BJ (cell line): ENCODE results near the gene CYP1A2. TPM values are rescaled to one million over a fixed set of nuclear protein-coding genes. Genes with fewer than 3 reads are reported as not detected.

Source experiments
- CTCF ChIA-PET: fragments of 350-600 bp; formaldehyde crosslinking; extraction: SDS; loops from one replicate; lab custom pipeline; 2021; ENCODE audit warnings: antibody characterized with exemption, inconsistent platforms; lab: Yijun Ruan, JAX
- POLR2A ChIA-PET: fragments of 300-600 bp; sonication (Branson Sonifier 250); formaldehyde crosslinking; extraction: SDS; loops from one replicate; lab custom pipeline; 2021; ENCODE audit warnings: antibody characterized with exemption; lab: Charles Lee
- DNase-seq: peaks from one replicate; pipeline ENCODE4 v3.0.0-alpha.2; 2011; ENCODE audit warnings: low read depth
- H3K27me3 ChIP-seq: 2 replicates; pipeline ENCODE4 v1.6.0; 2011; ENCODE audit warnings: low read length; ENCODE audit not compliant: control insufficient read depth, insufficient read depth
- H3K36me3 ChIP-seq: 2 replicates; pipeline ENCODE4 v1.5.1; 2011; ENCODE audit warnings: low read length; ENCODE audit not compliant: control insufficient read depth, insufficient read depth
- H3K4me3 ChIP-seq: 2 replicates; pipeline ENCODE4 v1.5.1; 2011; ENCODE audit warnings: low read depth, mild to moderate bottlenecking, control low read depth, low read length
- polyA plus RNA-seq: library from polyadenylated mRNA; depleted of rRNA; stranded (reverse); fragments of >200 nt; gene quantifications from 2 replicates; pipeline ENCODE4 v1.2.3, GENCODE V29; 2011
- TF ChIP-seq, protein P1 (sequence below): IDR thresholded peaks from 2 replicates; pipeline ENCODE4 v1.5.1; 2011; ENCODE audit warnings: low read depth, mild to moderate bottlenecking, control low read depth, inconsistent platforms, low read length, moderate library complexity; ENCODE audit not compliant: insufficient read depth

The CYP1A2 gene
- polyA plus RNA-seq, 1 experiment: not detected

DNA sequence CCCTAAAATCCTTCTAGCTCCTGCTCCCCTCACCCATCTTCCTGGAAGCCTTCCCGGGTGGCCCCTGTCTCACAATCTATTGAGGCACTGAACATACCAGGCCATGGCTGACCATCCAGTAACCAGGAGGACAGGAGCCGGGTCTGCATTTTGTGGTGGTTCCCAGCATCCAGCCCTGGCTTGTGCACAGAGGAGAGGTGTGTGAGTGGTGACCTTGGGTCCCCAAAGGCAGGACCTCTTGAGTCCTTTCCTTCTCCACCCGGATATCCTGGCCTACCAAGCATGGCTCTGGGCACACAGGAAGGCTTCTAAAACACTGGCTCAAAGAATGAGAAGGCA is 41.1 kb downstream of the CYP1A2 start:
- ChIA-PET POLR2A (no interaction called here), CTCF (interaction anchor here (1.1 to 9.7 kb wide), 4 partner anchors 8 to 161 kb away, joined by 3 to 62 read pairs (median 14); partner anchors contain the start of gene CSK)
- Histone ChIP-seq H3K4me3 (no peak overlapping the region), H3K27me3 (no peaks in the 10 kb centered on the region), H3K36me3 (no peaks in the 10 kb centered on the region; the same call in 1 of the 2 replicates)
- no peak for DNase-seq
- TF ChIP-seq, protein P1, sequence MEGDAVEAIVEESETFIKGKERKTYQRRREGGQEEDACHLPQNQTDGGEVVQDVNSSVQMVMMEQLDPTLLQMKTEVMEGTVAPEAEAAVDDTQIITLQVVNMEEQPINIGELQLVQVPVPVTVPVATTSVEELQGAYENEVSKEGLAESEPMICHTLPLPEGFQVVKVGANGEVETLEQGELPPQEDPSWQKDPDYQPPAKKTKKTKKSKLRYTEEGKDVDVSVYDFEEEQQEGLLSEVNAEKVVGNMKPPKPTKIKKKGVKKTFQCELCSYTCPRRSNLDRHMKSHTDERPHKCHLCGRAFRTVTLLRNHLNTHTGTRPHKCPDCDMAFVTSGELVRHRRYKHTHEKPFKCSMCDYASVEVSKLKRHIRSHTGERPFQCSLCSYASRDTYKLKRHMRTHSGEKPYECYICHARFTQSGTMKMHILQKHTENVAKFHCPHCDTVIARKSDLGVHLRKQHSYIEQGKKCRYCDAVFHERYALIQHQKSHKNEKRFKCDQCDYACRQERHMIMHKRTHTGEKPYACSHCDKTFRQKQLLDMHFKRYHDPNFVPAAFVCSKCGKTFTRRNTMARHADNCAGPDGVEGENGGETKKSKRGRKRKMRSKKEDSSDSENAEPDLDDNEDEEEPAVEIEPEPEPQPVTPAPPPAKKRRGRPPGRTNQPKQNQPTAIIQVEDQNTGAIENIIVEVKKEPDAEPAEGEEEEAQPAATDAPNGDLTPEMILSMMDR: no peak

DNA sequence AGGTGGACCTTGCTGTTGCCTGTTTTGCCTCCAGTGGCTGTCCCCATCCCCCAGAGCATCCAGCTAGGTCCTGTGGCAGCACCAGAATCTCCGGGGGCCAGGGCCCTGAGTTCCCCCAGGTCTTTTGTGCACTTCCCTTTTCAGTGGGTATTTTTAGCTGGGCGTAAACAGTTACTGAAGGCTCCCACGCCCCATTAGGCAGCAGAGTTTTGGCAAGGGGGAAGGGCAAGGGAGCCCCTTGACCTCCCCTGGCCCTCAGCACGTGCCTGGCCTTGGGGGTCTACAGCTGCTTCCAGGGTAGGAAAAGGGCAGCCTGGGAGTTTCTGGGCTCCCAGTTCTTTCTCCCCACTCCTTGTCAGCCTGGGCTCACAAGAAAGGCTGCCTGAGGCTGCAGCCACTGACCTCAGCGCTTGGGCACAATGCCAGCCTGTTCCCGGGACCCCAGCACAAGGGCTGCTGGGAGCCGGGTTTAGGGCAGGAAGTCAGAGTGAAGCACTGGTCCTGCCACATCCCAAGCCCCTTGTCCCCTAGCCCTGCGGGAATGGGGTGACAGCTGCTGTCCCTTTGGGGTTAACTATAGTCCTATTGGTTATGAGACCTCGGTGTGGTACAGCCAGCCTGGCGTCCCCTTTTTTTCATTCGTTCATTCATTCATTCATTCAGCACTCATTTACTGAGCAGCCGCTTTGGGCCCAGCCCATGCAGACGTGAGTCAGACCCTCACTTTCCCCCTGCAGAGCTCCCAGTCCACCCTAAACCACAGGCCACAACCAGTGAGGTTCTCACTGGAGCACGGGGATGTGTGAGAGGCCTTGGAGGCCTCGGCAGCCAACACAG is 41.7 kb downstream of the CYP1A2 start:
- TF ChIP-seq, protein P1: no peak
- Histone ChIP-seq H3K27me3 (no peaks in the 10 kb centered on the region), H3K36me3 (no peaks in the 10 kb centered on the region; the same call in 1 of the 2 replicates), H3K4me3 (no peak overlapping the region)
- CTCF ChIA-PET: interaction anchor here (1.1 to 9.7 kb wide), 5 partner anchors 8 to 161 kb away, joined by 3 to 62 read pairs (median 6); partner anchors contain the start of gene CSK
- POLR2A ChIA-PET: no interaction called here
- DNase-seq: no peak

DNA sequence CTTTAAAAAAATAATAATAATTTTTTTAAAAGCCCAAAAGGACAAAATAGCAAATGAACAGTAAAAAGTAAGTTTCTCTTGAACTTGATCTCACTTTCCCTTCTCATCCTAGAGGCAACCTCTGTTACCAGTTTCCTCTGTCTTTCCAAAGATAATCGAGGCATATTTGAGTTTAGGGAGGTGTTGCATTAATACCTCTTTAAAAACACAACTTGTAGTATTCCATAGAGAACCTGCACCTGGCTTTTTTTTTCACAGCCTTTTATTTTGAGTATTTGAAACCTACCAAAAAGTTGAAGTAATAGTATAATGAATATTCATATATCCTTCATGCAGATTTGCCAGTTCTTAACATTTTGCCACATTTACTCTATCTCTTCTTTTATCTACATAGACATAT is 42.4 kb downstream of the CYP1A2 start:
- ChIA-PET CTCF (interaction anchor here (1.1 to 9.7 kb wide), 4 partner anchors 9 to 160 kb away, joined by 3 to 62 read pairs (median 14); partner anchors contain the start of gene CSK), POLR2A (no interaction called here)
- no peaks in the 10 kb centered on the region; the same call in 1 of the 2 replicates for H3K36me3 ChIP-seq
- no peak for DNase-seq
- no peaks in the 10 kb centered on the region for H3K27me3 ChIP-seq
- H3K4me3 ChIP-seq: no peak overlapping the region
- TF ChIP-seq, protein P1: no peak

DNA sequence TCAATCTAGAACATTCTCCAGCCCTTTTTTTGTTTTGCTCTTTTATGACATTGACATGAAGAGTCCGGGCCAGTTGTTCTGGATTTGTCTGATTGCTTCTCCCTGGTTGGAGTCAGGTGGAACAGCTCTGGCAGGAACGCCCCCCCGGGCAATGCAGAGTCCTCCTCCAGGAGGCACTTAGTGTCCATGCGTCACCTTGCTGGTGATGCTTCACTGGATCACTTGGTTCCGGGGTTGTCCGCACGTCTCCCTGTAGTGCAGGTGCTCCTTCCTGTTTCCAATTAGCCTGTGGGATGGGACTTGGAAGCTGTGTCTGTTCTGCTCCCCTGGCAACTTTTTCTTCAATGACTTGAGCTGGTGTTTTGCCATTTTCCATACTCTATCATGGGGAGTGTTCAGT is 43.0 kb downstream of the CYP1A2 start:
- DNase-seq: no peak
- H3K4me3 ChIP-seq: no peak overlapping the region
- no peaks in the 10 kb centered on the region; the same call in 1 of the 2 replicates for H3K36me3 ChIP-seq
- ChIA-PET POLR2A (no interaction called here), CTCF (interaction anchor here (1.1 to 9.7 kb wide), 4 partner anchors 9 to 23 kb away, joined by 3 to 62 read pairs (median 19); partner anchors contain the start of gene CSK)
- H3K27me3 ChIP-seq: no peaks in the 10 kb centered on the region
- TF ChIP-seq, protein P1: no peak

DNA sequence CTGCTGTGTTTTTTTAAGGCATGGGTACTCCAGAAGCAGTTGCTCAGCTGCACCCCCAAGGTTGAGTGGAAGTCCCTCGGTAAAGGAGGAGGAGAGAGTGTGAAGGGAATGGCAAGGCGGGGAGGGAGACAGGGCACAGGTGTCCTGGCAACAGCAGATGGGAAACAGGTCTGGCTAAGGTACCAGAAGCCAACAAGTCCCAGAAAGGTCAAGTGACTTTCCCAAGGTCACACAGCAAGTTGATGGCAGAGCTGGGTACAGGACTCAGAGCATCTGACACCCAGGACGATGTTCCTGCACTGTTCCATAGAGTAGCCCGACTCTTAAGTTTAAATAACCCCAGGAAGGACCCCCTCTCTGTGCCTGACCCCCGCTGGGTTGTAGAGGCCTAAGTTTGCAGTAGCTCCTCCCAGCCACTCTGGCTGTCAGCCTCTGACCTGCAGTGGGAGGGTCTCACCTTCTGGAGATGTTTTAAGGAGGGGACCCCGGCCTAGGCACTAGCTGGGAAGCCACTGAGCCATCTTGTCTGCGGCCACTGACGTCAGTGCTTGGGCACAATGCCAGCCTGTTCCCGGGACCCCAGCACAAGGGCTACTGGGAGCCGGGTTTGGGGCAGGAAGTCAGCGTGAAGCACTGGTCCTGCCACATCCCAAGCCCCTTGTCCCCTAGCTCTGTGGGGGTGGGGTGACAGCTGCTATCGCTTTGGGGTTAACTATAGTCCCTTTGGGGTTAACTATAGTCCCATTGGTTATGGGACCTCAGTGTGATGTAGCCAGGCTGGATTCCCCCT is 43.8 kb downstream of the CYP1A2 start:
- TF ChIP-seq, protein P1: no peak
- no peaks in the 10 kb centered on the region; the same call in 1 of the 2 replicates for H3K36me3 ChIP-seq
- CTCF ChIA-PET: interaction anchor here (0.6 to 9.7 kb wide), 6 partner anchors 8 to 161 kb away, joined by 3 to 62 read pairs (median 13); partner anchors contain the start of gene CSK
- no peaks in the 10 kb centered on the region for H3K27me3 ChIP-seq
- no peak overlapping the region for H3K4me3 ChIP-seq
- POLR2A ChIA-PET: no interaction called here
- no peak for DNase-seq
